ENCODE measurements around the gene FAM156B. TPM values are rescaled to one million over a fixed set of nuclear protein-coding genes. Genes with fewer than 3 reads are reported as not detected.
"Not testable (repeated sequence)": the region's sequence is repeated elsewhere in the genome, so short reads cannot be mapped to it uniquely, and the experiment has no call there.

Gene FAM156B
- total RNA-seq, 1 donor from 2014 or later, result 14.1 TPM

DNA sequence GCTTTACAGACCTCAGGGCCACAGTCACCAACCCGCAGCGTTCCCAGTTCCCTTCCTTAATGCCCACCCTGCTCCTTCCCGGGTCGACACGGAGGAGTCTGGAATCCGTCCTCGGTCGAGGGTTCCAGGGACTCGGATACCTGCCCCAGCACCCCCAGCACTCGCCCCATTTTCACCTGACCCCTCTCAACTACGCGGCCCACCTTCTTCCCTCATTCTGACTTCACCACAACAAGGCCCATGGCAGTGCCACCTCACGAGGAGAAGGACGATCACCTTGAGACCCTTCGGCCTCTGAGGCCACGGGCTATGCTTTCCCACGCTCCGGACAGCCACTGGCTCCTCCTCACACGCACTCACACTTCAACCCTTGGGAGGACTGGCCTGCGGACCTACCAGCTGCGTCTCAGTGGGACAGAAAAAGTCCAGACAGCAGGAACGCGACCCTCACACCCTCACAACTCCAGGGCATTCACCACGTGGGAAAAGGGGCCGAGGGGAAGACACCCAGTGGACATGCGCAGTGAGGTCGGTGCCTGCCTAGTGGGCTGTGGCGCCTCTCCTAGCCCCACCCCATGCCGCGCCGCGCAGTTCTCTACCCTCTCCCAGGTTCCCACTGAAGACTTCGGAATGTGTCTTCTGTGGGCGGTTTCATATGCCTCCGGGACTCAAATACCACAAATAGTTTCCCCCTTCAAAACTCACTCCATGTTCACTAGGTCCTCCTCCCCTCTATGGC lies 29.4 kb upstream of the FAM156B start, which contains the start of gene XAGE3:
Gene XAGE3 (minus strand): TSS at position 474 of the 739 bp plus-strand sequence. CDS start 950 bp downstream, outside the sequence.
- Histone ChIP-seq H3K4me3 (no peak within 1 kb of the TSS), H3F3A (ENCODE audit: low read depth) (no peaks in the 10 kb centered on the region), H3K27me3 (peaks cover 13% of the 10 kb centered on the region), H4K20me1 (ENCODE audit: low read depth) (no peaks in the 10 kb centered on the region), H3K9me3 (ENCODE audit: low read depth) (peaks cover 3% of the 10 kb centered on the region), H3K9ac (no peak within 1 kb of the TSS), H3K27ac (no peak within 1 kb of the TSS), H3K79me2 (ENCODE audit: low read depth) (no peaks in the 10 kb centered on the region), H3K4me2 (no peak within 1 kb of the TSS), H3K4me1 (no peaks in the 10 kb centered on the region), H3K36me3 (no peaks in the 10 kb centered on the region), H2AFZ (replicated peaks) (no peak within 1 kb of the TSS)
- Mint-ChIP-seq H3K36me3 (no peaks in the 10 kb centered on the region), H3K27me3 (ENCODE audit: insufficient read depth, low read depth) (peaks cover 3% of the 10 kb centered on the region), H3K4me3 (no peak within 1 kb of the TSS), H3K9me3 (peaks cover 5% of the 10 kb centered on the region), H3K4me1 (no peaks in the 10 kb centered on the region), H3K27ac (no peak within 1 kb of the TSS)
- TF ChIP-seq EZH2 (IDR thresholded peaks at IDR 0.05), result no peak
- TF ChIP-seq EZH2phosphoT487 (IDR thresholded peaks at IDR 0.05), result no peak
- TF ChIP-seq, protein P1, sequence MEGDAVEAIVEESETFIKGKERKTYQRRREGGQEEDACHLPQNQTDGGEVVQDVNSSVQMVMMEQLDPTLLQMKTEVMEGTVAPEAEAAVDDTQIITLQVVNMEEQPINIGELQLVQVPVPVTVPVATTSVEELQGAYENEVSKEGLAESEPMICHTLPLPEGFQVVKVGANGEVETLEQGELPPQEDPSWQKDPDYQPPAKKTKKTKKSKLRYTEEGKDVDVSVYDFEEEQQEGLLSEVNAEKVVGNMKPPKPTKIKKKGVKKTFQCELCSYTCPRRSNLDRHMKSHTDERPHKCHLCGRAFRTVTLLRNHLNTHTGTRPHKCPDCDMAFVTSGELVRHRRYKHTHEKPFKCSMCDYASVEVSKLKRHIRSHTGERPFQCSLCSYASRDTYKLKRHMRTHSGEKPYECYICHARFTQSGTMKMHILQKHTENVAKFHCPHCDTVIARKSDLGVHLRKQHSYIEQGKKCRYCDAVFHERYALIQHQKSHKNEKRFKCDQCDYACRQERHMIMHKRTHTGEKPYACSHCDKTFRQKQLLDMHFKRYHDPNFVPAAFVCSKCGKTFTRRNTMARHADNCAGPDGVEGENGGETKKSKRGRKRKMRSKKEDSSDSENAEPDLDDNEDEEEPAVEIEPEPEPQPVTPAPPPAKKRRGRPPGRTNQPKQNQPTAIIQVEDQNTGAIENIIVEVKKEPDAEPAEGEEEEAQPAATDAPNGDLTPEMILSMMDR (IDR thresholded peaks at IDR 0.05), result no peak
- no peak for DNase-seq (ENCODE audit: low spot score)

DNA sequence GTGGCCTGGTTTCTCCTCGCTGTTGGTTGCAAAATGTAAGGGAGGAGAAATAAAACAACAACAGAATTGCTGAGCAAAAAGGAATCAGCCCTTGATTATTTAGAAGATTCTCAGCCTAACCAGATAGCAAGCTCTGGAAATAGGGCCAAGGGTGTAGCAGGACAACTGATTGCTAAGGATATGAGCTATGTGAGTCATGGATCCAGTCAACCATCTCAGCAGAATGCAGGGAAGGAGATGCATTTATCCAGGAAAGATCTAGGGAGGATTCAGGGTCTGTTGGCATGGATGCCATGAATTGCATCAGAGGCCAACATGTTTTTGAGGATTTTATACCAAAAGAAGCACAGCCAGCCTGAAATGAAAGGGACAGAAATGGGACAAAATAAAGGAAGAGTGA lies 27.1 kb upstream of the FAM156B start:
- no peak overlapping the region for H2AFZ ChIP-seq (replicated peaks)
- H3K27me3 Mint-ChIP-seq (ENCODE audit: insufficient read depth, low read depth), result peaks cover 3% of the 10 kb centered on the region
- H3K79me2 ChIP-seq (ENCODE audit: low read depth), result no peaks in the 10 kb centered on the region

DNA sequence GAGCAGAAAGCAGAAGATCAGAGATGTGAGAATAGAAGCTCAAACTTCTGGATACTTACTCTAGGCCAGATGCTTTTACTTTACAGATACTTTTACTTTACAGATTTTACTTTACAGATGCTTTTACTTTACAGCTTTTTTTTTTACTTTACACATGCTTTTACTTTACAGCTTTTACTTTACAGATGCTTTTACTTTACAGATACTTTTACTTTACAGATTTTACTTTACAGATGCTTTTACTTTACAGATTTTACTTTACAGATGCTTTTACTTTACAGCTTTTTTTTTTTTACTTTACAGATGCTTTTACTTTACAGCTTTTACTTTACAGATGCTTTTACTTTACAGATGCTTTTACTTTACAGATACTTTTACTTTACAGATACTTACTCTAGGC lies 23.3 kb upstream of the FAM156B start:
- not testable (repeated sequence) for H2AFZ ChIP-seq (replicated peaks); H3K27me3 ChIP-seq; H3K9me3 Mint-ChIP-seq; H3K79me2 ChIP-seq (ENCODE audit: low read depth); H3K9ac ChIP-seq; H3K27ac ChIP-seq; H3K4me3 Mint-ChIP-seq; H3K4me1 ChIP-seq; H3K4me1 Mint-ChIP-seq; H3K27me3 Mint-ChIP-seq (ENCODE audit: insufficient read depth, low read depth); H3K9me3 ChIP-seq (ENCODE audit: low read depth); H3K4me3 ChIP-seq; DNase-seq (ENCODE audit: low spot score); H3K4me2 ChIP-seq; H3K36me3 ChIP-seq; H4K20me1 ChIP-seq (ENCODE audit: low read depth); H3K36me3 Mint-ChIP-seq; H3F3A ChIP-seq (ENCODE audit: low read depth); H3K27ac Mint-ChIP-seq

More for the DNA sequence above, 27.1 kb upstream of the FAM156B start:
- H3K27ac Mint-ChIP-seq, result no peak overlapping the region
- DNase-seq (ENCODE audit: low spot score), result no peak
- Histone ChIP-seq H3K4me3 (no peak overlapping the region), H3K36me3 (no peaks in the 10 kb centered on the region), H3K9ac (no peak overlapping the region), H4K20me1 (ENCODE audit: low read depth) (no peaks in the 10 kb centered on the region), H3K4me2 (no peak overlapping the region), H3K27ac (no peak overlapping the region), H3K4me1 (no peaks in the 10 kb centered on the region), H3F3A (ENCODE audit: low read depth) (no peaks in the 10 kb centered on the region), H3K9me3 (ENCODE audit: low read depth) (peaks cover 3% of the 10 kb centered on the region), H3K27me3 (no peaks in the 10 kb centered on the region)
- no peaks in the 10 kb centered on the region for H3K4me1 Mint-ChIP-seq
- peaks cover 5% of the 10 kb centered on the region for H3K9me3 Mint-ChIP-seq
- TF ChIP-seq EZH2phosphoT487 (IDR thresholded peaks at IDR 0.05) (no peak), EZH2 (IDR thresholded peaks at IDR 0.05) (no peak)
- TF ChIP-seq, protein P1 (IDR thresholded peaks at IDR 0.05), result no peak
- no peak overlapping the region for H3K4me3 Mint-ChIP-seq
- no peaks in the 10 kb centered on the region for H3K36me3 Mint-ChIP-seq

DNA sequence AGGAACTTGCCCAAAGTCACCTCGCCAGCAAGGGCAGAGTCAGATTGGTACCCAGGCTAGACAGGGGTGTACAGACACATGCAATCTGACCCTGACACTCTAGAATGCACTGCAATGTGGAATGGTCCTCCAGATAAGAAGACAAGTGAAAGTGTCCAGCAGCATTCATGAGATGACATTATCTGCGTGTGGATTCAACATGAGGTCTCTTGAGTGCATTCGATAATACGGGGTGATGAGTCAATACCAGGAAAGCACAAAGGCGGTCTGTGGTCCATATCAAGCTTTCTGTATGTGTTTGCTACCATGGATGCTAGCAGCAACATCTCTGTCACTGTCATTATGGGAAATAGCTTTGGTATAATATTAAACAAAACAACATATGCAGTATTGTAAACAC lies 22.5 kb upstream of the FAM156B start:
- no peak overlapping the region for H3K9ac ChIP-seq
- no peaks in the 10 kb centered on the region for H3K4me1 ChIP-seq
- Mint-ChIP-seq H3K27ac (no peak overlapping the region), H3K36me3 (no peaks in the 10 kb centered on the region), H3K4me3 (no peak overlapping the region), H3K9me3 (no peaks in the 10 kb centered on the region), H3K4me1 (no peaks in the 10 kb centered on the region), H3K27me3 (ENCODE audit: insufficient read depth, low read depth) (peaks cover 6% of the 10 kb centered on the region)
- H2AFZ ChIP-seq (replicated peaks), result no peak overlapping the region
- no peaks in the 10 kb centered on the region for H4K20me1 ChIP-seq (ENCODE audit: low read depth)
- no peaks in the 10 kb centered on the region for H3K9me3 ChIP-seq (ENCODE audit: low read depth)
- TF ChIP-seq, protein P1 (IDR thresholded peaks at IDR 0.05), result no peak
- TF ChIP-seq EZH2phosphoT487 (IDR thresholded peaks at IDR 0.05), result no peak
- TF ChIP-seq EZH2 (IDR thresholded peaks at IDR 0.05), result no peak
- H3K36me3 ChIP-seq, result no peaks in the 10 kb centered on the region
- no peak overlapping the region for H3K4me3 ChIP-seq
- H3K79me2 ChIP-seq (ENCODE audit: low read depth), result no peaks in the 10 kb centered on the region
- H3K27ac ChIP-seq, result no peak overlapping the region
- H3K4me2 ChIP-seq, result no peak overlapping the region
- peaks cover 3% of the 10 kb centered on the region for H3K27me3 ChIP-seq
- no peaks in the 10 kb centered on the region for H3F3A ChIP-seq (ENCODE audit: low read depth)
- no peak for DNase-seq (ENCODE audit: low spot score)

DNA sequence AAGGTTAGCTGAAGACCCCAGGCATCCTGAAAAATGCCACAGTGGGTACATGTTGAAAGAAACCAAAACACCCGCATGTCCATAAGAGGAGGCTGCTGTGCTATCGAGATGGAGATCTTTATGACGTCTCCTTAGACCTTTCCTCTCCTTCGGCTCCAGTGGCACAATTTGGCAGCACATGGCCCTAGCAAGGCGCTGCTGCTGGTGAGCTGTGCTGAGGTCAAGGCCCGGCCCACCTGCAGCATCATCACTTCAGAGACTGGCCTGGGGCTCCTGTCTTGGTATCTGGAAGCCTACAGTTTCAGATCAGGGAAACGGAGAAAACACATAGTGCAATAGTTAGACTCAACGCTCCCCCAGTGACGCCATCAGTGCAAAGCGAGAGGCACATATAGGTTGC lies 21.7 kb upstream of the FAM156B start:
- not testable (repeated sequence) for H3K36me3 ChIP-seq; H3F3A ChIP-seq (ENCODE audit: low read depth); H4K20me1 ChIP-seq (ENCODE audit: low read depth); H3K36me3 Mint-ChIP-seq; H3K9me3 Mint-ChIP-seq; H3K27ac Mint-ChIP-seq; H3K27me3 ChIP-seq; H3K4me3 Mint-ChIP-seq; DNase-seq (ENCODE audit: low spot score); H3K27me3 Mint-ChIP-seq (ENCODE audit: insufficient read depth, low read depth); H3K4me3 ChIP-seq; H2AFZ ChIP-seq (replicated peaks); H3K4me1 Mint-ChIP-seq; H3K4me1 ChIP-seq; H3K9me3 ChIP-seq (ENCODE audit: low read depth); H3K9ac ChIP-seq; H3K27ac ChIP-seq; H3K4me2 ChIP-seq; H3K79me2 ChIP-seq (ENCODE audit: low read depth)

DNA sequence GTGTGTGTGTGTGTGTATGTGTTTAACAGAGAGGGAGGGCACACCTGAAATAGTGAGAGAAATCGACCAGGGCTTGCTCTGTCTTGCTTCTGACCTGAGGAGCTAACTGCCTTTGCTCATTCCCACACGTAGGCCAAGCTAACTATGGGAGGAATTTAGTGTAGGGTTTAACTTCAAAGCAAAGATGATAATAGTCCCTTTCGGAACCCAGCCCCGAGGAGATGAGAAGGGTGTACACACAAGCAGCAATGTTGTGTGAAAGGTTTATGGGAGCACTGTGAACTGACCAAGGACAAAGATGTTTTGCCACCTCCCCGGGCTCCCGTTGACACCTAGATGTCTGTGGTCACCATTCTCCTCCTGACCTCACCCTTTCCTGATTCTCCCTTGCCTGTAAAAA lies 20.7 kb upstream of the FAM156B start:
- H3K36me3 ChIP-seq; H3K27ac ChIP-seq; H3K9me3 ChIP-seq (ENCODE audit: low read depth); H3K4me3 ChIP-seq; H2AFZ ChIP-seq (replicated peaks); H3K79me2 ChIP-seq (ENCODE audit: low read depth); H3K9ac ChIP-seq; DNase-seq (ENCODE audit: low spot score); H3K27me3 Mint-ChIP-seq (ENCODE audit: insufficient read depth, low read depth); H3K4me2 ChIP-seq; H3K27me3 ChIP-seq; H3K4me1 ChIP-seq; H3F3A ChIP-seq (ENCODE audit: low read depth); H4K20me1 ChIP-seq (ENCODE audit: low read depth); H3K36me3 Mint-ChIP-seq; H3K4me3 Mint-ChIP-seq; H3K9me3 Mint-ChIP-seq; H3K27ac Mint-ChIP-seq; H3K4me1 Mint-ChIP-seq: not testable (repeated sequence)

Measured in neural progenitor cell (in vitro differentiated cells).